Dermis microvascular lymphatic vessel endothelial cell (primary cell): ENCODE data around the gene TAB2. TPM values are rescaled to one million over a fixed set of nuclear protein-coding genes. Genes with fewer than 3 reads are reported as not detected.

ENCODE experiments used
- DNase-seq, 2 donors: peaks; one replicate each; pipeline versions ENCODE4 v3.0.0 to v3.0.0-alpha.2; 2010; ENCODE audit warnings: low read depth in 2 of 2
- total RNA-seq: library from RNA; depleted of rRNA; stranded (reverse); fragments of >200 nt; gene quantifications from 2 replicates; pipeline ENCODE4 v1.2.1, GENCODE V29; 2014

TAB2 gene, protein sequence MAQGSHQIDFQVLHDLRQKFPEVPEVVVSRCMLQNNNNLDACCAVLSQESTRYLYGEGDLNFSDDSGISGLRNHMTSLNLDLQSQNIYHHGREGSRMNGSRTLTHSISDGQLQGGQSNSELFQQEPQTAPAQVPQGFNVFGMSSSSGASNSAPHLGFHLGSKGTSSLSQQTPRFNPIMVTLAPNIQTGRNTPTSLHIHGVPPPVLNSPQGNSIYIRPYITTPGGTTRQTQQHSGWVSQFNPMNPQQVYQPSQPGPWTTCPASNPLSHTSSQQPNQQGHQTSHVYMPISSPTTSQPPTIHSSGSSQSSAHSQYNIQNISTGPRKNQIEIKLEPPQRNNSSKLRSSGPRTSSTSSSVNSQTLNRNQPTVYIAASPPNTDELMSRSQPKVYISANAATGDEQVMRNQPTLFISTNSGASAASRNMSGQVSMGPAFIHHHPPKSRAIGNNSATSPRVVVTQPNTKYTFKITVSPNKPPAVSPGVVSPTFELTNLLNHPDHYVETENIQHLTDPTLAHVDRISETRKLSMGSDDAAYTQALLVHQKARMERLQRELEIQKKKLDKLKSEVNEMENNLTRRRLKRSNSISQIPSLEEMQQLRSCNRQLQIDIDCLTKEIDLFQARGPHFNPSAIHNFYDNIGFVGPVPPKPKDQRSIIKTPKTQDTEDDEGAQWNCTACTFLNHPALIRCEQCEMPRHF
- total RNA-seq: 11.4 and 19.0 TPM in 2 replicates

DNA sequence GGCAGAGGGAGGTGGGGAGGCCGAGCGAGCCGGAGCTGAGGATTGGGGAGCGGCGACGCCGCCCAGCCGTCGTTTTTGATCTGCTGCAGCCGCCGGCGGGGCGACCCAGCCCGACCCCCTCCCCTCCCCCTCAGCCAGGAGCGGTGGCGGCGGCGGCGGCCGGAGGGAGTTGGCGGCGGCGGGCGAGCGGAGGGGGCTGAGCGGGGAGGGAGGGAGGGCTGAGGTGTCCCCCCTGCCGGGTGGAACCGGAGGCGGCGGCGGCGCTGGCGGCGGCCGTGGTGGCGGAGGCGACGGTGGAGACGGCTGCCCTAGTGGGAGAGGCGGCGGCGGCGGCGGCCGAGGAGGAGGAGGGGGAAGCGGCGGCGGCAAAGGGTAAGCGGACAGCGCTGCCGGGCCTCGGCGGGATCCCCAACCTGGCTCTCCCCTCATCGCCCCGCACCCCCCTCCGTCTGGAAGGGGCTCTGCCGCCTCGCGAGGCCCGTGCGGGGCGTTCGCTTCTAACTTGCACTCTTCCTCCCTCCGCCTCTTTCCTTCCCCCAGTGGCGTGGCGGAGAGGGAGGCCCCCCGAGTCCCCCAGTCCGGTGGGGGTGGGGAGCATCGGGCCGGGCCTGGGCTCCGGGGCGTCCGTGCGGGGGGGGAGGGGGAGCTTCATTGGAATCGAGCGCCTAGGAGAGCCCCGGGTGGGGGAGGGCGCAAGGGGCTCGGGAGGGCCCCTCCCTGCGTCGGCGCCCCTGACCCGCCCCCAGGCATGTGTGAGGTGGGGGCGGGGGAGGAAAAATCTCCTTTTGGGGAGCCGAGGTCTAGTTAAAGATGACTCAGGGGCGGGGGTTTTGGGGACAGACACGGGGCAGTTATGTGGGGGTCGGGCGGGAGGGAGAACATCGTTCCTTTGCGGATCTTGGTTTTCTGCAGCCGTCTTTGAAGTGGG, at the start of gene TAB2:
TSS of gene TAB2 (plus strand) at position 69 of the 928 bp plus-strand sequence. CDS start 52,286 bp downstream, outside the sequence.
- DNase-seq: peak in 1 of 2 donors; percentile 33

DNA sequence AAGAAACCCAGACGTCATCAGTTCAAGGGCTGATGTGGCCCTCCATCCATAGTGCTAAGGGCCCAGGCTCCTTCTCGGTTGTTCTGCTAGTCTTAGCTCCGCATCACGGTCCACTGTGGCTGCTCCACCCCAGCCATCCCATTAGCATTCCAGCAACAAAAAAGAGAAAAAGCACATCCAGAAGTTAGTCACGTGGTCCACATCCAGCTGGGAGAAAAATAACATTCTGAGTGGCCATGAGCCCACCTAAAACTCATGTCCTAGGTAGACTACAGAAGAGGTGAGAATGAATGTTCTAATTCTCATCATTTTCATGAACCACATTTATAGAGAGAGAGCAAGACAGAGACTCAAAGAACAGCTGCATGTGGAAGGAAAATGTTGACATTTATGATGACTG, 49.4 kb upstream of the TAB2 start:
- no peak for DNase-seq

DNA sequence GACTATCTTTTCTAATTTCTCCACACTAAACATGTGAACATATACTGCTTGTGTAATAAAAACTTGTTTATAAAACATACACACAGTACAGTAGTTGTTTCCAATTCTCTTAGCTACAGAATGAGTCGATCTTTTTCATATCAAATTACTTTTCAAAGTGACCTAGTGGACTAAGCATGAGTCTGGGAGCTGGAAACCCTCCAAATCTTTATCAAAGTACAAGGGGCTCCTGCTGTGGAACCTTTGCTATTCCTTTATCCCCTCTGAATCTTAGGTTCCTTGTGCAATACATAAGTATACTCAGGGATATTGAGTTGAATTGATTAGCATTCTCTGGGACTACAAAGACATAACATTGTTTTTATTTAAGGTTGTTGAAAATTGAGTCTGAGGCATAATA, 48.7 kb upstream of the TAB2 start:
- no peak for DNase-seq

DNA sequence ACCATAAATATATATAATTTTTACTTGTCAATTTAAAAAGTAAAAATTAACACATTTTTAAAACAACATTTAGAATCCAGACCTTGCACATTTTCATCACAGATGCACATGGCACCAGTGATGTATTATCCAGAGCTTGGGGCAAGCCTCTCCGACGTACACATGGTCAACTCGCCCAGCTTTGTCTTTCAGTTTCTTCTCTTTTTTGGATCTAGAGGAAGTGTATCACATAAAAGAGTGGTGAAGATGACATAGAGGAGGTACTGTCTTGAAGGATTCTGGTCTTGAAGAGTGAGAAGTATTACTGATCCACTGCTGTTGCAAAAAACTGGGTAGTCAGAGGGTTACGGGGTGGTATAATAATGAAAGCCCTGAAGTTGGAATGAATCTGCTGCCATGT, 46.9 kb upstream of the TAB2 start:
- DNase-seq: no peak

DNA sequence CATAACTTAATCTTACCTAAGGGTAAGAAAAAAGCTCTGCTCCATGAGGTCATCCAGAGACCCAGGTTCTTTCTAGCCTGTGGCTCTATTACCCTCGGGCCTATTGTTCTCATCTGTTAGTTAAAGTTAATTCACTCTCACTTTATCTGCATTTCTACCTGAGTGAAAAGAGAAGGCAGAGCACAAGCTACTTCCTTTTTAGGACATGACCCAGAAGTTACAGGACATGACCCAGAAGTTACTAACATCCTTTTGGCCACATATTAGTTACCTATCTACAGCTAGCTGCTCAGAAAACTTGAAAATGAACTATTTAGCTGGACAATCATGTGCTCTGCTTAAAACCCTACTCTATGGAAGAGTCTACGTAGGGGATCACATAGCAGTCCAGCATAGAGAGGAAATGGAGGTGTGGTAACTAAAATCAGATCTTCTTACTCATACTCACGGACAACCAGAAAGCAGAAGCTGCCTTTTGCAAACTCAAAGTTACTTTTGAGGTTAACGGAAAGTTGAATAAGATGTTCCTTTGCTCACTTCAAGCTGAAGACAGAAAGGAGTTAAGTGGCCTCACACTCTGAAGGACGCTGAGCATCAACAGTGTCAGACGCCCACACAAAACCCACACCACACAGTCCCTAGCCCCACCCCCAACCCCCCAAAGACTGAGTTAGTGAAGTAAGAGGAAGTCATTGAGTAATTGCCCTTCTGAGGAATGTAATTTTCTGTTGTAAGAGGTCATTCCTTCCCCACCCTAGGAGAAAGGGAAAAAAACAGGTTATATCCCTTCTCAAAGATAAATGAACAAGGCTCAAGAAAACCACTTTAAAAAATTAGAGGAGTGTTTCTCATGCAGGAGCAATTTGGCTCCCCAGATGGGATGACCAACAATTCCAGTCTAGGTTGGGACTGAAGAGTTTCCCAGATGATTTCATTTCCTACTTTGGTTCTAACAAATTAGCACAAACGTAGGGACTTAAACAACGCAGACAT, 45.9 kb upstream of the TAB2 start:
- DNase-seq: no peak

DNA sequence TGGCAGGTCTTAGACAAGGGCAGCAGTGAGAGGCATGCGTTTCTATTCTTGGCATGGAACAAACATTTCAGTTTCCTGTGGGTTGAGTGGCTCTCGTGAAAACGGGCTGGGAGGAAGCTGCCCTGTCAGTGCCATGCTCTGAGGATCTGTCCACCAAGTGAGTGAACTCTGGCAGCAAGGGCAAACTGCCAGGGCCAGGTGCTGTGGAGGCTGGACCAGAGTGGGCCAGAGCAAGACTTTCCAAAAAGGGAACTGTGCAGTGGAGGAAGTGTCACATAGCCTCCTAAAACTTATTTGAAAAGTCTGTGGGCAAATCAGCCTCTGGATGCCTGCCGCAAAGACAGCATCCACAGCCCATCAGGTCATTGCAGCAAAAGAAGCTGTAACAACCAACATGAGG, 44.2 kb upstream of the TAB2 start:
- no peak for DNase-seq

DNA sequence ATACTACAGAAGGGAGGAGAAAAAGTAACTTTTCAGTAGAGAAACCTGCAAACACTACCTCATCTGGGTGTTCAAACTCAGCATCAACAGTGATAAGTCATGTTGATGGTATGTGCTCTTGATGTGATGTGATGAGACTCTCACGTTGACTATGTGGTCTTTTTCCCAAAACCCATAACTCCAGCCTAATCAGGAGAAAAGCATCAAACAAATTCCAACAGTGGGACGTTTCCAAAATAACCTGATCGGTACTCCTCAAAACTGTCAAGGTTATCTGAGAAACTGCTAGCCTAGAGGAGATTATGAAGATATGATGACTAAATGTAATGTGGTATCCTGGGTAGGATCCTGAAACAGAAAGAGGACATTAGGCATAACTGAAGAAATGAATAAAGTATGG, 41.9 kb upstream of the TAB2 start:
- no peak for DNase-seq

DNA sequence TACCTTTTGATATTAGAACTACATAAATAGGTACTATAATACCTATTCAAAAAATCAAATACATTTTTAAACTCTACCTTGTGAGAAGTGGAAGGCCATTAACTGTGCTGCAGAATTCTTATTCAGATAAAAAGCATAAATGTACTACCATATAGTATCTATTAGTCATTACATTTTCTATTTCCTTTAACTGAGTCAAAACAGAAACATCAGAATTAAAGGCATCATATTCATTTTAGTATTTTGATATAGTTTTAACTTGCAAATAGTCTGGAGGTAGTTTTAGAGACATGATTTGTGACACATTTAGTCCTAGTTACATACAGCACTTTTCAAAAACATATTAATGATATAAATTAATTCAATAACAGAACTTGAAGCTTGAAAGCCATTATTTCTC, 39.9 kb upstream of the TAB2 start:
- DNase-seq: no peak

DNA sequence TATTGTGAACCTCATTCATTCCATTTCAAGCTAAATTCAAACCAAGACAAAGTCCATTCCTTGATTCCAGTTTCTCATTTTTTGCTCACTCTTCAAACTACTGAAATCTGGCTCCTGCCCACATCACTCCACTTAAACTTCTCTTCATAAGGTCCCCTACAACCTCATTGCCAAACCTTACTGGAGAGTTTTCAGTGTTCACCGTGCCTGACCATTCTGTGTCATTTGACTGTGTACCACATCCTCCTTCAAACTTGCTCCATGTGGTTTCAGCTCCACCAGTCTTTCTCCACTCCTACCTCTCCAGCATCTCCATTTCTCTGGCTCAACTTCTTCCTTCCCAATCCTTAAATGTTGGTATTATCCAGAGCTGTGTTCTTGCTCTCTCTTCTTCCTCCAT, 38.5 kb upstream of the TAB2 start:
- DNase-seq: no peak

DNA sequence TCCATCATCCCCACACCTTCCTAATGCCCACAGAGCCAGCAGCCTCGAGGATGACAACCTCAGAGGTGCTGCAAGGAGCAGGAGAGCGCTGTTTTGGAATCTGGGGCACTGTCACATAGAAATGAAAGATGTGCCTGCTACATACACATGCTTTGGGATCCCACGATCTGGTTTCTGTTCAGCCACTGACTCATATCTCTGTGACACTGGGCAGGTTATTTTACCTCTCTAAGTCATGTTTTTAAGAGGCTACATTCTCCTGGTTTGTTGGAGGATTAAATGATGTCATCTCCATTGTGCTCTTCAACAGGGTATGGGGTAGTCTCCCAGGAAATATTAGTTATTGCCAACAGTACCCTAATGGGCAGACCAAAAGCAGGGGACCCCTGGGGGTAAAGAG, 32.6 kb upstream of the TAB2 start:
- DNase-seq: no peak

DNA sequence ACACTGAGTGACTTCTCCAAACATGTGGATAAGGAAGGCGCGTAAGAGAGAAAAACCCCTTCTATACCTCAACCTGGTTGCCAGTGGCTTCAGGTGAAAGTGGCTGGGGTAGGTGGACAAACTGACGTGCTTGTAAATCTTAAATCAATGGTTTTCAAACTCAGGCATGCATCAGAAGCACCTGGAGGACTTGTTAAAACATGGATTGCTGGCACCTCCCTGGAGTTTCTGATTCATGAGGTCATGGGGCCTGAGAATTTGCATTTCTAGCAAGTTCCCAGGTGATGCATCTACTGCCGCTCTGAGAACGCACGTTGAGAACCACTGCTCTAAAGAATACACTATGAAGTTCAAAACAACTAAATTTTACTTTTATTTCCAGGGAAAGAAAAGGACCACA, 31.9 kb upstream of the TAB2 start:
- DNase-seq: no peak

DNA sequence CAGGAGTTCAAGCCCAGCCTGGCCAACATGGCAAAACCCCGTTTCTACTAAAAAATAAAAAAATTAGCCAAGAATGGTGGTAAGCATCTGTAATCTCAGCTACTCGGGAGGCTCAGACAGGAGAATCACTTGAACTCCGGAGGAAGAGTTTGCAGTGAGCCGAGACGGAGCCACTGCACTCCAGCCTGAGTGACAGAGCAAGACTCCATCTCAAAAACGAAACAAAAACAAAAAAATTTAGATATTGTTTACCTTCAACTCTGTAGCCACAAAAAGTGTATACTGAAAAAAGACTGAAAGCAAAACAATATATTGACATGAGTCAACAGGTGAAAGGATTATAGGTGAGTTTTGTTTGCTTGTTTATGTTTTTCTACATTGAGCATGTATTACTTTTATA, 30.6 kb upstream of the TAB2 start:
- no peak for DNase-seq

DNA sequence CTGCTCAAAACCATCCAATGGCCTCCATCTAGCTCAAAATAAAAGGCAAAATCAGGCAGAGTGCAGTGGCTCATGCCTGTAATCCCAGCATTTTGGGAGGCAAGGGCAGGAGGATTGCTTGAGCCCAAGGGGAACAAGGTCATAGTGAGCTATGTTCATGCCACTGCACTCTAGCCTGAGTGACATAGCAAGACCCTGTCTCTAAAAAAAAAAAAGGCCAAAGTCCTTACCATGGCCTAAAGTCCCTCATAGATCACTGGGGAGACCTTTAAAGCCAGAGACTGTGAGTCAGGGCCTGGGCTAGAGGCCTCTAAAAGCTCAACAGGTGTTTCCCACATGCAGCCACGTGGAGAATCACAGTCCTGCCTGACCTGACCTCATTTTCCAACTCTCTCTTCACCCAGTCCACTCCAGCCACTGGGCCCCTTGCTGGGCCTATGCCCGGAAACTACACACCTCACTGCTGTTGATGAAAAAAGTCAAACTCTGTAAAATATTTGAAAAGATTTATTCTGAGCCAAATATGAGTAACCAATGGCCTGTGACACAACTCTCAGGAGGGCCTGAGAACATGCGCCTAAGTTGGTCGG, 28.2 kb upstream of the TAB2 start:
- no peak for DNase-seq

DNA sequence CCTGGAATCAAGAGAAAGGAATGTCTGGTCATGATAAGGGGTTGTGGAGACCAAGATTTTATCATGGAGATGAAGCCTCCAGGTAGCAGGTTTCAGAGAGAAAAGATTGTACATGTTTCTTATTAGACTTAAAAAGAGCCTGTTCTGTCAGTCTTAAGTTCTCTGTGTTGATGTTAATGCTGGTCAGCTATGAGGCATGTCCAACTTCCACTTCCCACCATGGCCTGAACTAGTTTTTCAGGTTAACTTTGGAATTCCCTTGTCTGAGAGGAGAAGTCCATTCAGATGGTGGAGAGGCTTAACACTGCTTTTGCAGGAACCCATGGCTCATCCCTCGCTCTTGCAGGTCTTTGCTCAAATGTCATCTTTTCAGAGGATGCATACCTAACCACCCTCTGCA, 27.5 kb upstream of the TAB2 start:
- DNase-seq: no peak

DNA sequence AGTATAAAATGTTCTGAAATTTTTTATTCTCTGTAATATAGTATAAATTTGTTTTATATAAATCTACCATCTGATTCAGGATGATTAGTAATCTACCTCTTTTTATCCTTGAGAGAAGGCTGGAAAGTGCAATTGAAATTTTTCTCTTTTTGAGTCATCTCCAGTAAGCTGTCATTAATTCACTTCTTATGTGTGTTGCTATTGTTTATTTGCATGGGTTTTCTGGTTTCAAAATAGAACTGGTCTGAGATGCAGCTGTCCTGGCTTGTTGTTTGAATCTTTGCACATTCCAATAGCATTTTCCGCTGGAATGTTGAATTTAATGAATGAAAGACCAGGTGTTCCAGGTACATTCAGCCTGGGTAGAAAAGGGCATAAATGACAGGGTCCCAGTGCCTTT, 24.3 kb upstream of the TAB2 start:
- DNase-seq: no peak

DNA sequence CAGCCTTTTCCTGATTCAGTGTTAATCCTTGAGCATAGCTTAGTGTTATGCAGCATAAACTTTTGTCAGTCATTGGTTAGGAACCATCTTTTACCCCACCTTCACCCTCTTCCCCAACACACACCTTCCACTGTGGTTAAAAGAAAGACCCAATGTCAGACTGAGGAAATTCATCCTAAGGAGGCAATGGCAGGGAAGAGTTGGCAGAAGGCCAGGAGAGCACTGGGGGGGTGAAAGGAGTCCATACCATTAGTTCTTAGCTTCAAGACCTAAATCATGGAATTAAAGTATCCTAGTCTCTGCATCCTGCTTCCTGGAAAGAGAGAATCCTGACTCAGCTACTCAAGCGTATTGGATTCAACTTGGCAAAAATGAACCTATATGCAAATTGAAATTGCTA, 16.9 kb upstream of the TAB2 start:
- DNase-seq: no peak

DNA sequence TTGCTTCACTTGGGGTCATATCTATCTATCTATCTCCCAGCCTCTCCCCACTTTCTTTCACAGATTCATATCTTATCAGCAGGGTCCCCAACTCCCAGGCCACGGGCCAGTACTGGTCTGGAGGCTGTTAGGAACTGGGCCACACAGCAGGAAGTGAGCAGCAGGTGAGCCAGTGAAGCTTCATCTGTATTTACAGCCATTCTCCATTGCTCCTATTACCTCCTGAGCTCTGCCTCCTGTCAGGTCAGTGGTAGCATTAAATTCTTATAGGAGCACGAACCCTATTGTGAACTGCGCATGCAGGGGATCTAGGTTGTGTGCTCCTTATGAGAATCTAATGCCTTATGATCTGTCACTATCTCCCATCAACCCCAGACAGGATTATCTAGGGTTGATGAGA, 14.8 kb upstream of the TAB2 start:
- DNase-seq: no peak

DNA sequence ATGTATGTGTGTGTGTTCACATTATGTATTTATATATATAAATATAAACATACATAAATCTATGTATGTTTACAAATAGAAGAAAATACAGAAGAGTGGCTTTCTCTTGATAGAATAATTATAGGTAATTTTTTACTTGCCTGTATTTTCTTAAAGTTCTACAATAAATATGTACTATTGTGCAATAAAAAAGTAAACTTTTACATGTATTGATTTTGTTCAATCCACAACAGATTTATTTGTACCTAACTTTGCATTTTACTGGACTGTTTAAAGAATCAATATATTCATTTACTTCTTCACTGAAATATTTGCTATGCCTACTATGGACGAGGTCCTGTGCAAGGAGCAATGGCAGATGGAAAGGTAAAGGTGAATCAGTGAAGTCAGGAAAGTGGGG, 14.0 kb upstream of the TAB2 start:
- DNase-seq: no peak

DNA sequence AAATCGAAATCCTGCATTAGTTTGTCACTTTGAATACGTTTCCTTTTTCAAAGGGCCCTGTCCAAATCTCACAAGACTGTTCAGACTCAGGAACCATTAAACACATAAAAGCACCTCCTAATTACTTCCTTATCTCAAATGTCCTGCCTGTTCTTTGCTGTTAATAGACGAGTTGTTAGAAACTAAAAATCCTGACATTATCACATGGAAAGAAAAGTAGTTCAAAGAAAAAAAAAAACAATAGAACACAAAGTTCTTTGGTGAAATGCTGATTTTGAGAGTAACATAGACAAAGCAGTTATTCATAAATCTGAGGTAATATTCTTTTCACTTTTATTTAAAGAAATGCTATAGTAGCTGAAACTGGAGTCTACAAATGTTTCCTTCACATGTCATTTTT, 12.1 kb upstream of the TAB2 start:
- no peak for DNase-seq

DNA sequence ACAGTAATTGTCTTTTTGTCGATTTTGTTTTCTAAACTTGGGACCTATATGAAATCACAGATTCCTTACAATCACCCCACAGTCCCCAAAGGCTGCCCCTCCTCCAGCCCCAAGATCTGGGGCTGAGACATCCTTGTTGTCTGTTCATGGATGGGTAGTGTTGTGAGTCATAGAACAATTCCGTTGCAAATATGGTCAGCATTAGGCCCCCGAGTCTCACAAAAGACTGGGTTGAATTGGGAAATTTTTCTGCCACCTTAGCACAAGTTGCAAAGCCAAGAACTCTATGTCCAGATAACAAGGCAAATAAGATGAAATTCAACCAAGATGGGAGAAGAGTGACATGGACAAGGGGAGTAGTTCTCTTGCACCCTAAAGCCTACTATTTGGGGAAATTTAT, 10.5 kb upstream of the TAB2 start:
- DNase-seq: no peak

DNA sequence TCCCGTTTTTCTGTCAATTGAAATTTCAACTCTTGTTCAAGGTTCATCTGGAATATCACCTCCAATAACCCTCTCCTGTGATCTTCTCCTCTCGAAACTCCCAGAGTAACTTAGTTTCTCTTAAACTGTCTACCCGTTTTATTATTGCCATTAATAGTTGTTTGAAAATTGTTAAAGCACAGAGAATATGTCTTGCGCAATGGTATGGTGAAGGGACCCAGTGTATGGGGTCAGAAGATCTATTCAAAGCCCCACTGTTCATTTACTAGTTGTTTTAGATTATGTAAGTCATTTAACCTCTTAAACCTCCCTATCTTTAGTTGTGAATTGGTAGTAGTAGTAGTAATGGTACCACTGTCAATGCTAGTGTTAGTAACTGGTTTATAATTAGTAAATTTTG, 6.2 kb upstream of the TAB2 start:
- DNase-seq: no peak
